Measurements from ENCODE around the gene SGSM1.
A peak's percentile ranks its signal among the peaks of the same experiment; 100 is the strongest.

Gene SGSM1

GRCh38 chr22:24935771-24936483, 129.9 kb downstream of the SGSM1 start:
- no peak overlapping the region for H3K4me3 ChIP-seq (ENCODE audit: low read depth, low read length)
- no peak for DNase-seq (ENCODE audit: low read depth, low spot score)
- no peak for TF ChIP-seq CTCF (IDR thresholded peaks at IDR 0.05; ENCODE audit: low read depth, low read length)
- in situ Hi-C loops (cut with HindIII; ENCODE audit: low sequenced_read_pairs), result no loop called here

GRCh38 chr22:24937114-24937513, 131.1 kb downstream of the SGSM1 start:
- TF ChIP-seq CTCF (IDR thresholded peaks at IDR 0.05; ENCODE audit: low read depth, low read length), result peak; percentile 54
- in situ Hi-C loops (cut with HindIII; ENCODE audit: low sequenced_read_pairs), result no loop called here
- H3K4me3 ChIP-seq (ENCODE audit: low read depth, low read length), result no peak overlapping the region
- DNase-seq (ENCODE audit: low read depth, low spot score), result peak; percentile 20

DNA sequence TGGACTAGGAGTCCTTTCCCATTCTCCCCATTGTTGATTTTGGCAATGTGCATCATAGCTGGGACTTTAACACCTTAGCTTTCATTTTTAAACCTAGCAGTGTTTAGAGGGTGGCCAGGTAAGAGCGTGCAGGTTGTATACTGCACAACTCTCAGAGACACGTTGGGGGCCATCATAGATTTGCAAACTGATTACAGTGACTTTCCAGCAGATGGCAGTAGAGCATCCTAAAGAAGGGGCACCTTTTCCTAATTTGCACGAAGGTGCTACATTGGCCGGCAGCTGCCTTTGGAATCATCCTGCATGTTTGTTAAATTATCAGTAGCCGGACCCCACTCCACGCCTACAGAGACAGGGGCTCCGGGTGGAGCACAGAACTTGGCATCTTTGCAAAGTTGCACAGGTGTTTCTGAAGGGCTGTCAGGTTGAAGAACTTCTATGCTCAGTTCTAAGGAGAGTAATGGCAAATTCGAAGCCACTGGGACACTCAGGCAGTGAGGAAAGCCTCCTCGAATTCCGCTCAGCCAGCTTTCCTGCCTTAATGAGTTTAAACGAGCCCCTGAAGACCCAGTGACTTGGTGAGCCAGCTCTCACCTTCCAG, 132.8 kb downstream of the SGSM1 start:
- in situ Hi-C loops (cut with HindIII; ENCODE audit: low sequenced_read_pairs), result no loop called here
- peak; percentile 79 for TF ChIP-seq CTCF (IDR thresholded peaks at IDR 0.05; ENCODE audit: low read depth, low read length)
- DNase-seq (ENCODE audit: low read depth, low spot score), result peak; percentile 32
- no peak overlapping the region for H3K4me3 ChIP-seq (ENCODE audit: low read depth, low read length)

- TF ChIP-seq CTCF (IDR thresholded peaks at IDR 0.05; ENCODE audit: low read depth, low read length), result no peak
- no peak overlapping the region for H3K4me3 ChIP-seq (ENCODE audit: low read depth, low read length)
- DNase-seq (ENCODE audit: low read depth, low spot score), result no peak
- in situ Hi-C loops (cut with HindIII; ENCODE audit: low sequenced_read_pairs), result no loop called here
Measured at GRCh38 chr22:24942301-24942700, 136.3 kb downstream of the SGSM1 start.

DNA sequence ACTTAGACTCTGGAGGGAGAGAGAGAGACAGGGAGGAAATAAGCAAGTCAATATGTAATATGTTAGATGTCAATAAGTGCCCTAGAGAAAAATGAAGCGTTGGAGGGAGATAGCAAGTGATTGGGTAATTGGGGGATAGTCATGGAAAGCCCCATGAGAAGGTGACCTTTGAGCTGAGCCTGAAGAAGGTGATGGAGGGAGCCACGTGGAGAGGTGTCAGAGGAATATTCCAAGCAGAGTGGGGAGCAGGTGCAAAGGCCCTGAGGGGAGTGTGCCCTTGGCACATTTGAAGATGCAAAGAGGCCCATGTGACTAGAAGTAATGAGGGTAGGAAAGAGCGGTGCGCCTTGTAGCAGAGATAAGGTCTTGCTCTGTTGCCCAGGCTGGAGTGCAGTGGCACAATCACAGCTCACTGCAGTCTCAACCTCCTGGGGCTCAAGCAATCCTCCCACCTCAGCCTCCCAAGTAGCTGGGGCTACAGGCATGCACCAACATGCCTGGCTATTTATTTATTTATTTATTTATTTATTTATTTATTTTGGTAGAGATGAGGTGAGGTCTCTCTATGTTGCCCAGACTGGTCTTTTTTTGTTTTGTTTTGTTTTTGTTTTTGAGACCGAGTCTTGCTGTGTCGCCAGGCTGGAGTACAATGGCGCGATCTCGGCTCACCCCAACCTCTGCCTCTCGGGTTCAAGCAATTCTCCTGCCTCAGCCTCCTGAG, 138.4 kb downstream of the SGSM1 start:
- in situ Hi-C loops (cut with HindIII; ENCODE audit: low sequenced_read_pairs), result no loop called here
- no peak overlapping the region for H3K4me3 ChIP-seq (ENCODE audit: low read depth, low read length)
- no peak for TF ChIP-seq CTCF (IDR thresholded peaks at IDR 0.05; ENCODE audit: low read depth, low read length)
- DNase-seq (ENCODE audit: low read depth, low spot score), result no peak

DNA sequence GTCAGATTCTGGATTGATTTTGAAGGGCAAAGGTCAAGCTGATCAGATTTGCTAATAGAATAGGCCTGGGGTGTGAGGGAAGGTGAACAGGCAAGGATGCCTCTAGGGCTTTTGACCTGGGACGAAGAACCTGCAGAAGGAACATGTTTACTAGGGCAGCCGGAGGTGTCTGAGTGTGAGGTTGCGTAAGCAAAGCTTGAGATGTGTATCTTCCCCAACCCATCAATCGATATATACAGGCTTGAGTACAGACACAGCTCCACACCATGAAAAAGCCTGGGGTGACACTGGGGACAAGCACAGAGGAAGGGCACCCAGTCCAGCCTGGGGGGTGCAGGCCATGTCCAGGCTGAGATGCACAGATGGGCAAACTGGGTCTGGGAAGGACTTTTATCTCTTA, 139.4 kb downstream of the SGSM1 start:
- no peak for DNase-seq (ENCODE audit: low read depth, low spot score)
- no peak for TF ChIP-seq CTCF (IDR thresholded peaks at IDR 0.05; ENCODE audit: low read depth, low read length)
- in situ Hi-C loops (cut with HindIII; ENCODE audit: low sequenced_read_pairs), result no loop called here
- H3K4me3 ChIP-seq (ENCODE audit: low read depth, low read length), result no peak overlapping the region

All from astrocyte of the spinal cord (primary cell).